Muscle layer of colon (tissue), 2 donors: ENCODE measurements around the gene SMG6.
A peak's percentile ranks its signal among the peaks of the same experiment; 100 is the strongest.

Experiments
- H3K27ac ChIP-seq: one replicate; pipeline ENCODE4 v1.7.0; 2013; ENCODE audit warnings: low read depth, mild to moderate bottlenecking, low read length, moderate library complexity
- H3K27me3 ChIP-seq, 2 donors: one replicate each; pipeline ENCODE4 v1.7.0; 2013; ENCODE audit warnings: low read length in 2 of 2, mild to moderate bottlenecking in 2 of 2; ENCODE audit not compliant: insufficient read depth in 2 of 2, control insufficient read depth in 1 of 2
- H3K36me3 ChIP-seq: one replicate; pipeline ENCODE4 v1.7.0; 2013; ENCODE audit warnings: mild to moderate bottlenecking, low read length; ENCODE audit not compliant: insufficient read depth
- H3K4me1 ChIP-seq: one replicate; pipeline ENCODE4 v1.7.0; 2013; ENCODE audit warnings: mild to moderate bottlenecking, low read length; ENCODE audit not compliant: insufficient read depth
- H3K4me3 ChIP-seq, 2 donors: one replicate each; pipeline ENCODE4 v1.7.0; 2013; ENCODE audit warnings: low read length in 2 of 2, low read depth in 1 of 2, mild to moderate bottlenecking in 1 of 2, moderate library complexity in 1 of 2
- H3K9ac ChIP-seq: one replicate; pipeline ENCODE4 v1.7.0; 2013; ENCODE audit warnings: low read length
- H3K9me3 ChIP-seq: one replicate; pipeline ENCODE4 v1.7.0; 2013; ENCODE audit warnings: mild to moderate bottlenecking, low read length
- donor health status: abdominal sarcoma.
- donor health status: Adenocarcinoma of cecum.

The SMG6 gene

DNA sequence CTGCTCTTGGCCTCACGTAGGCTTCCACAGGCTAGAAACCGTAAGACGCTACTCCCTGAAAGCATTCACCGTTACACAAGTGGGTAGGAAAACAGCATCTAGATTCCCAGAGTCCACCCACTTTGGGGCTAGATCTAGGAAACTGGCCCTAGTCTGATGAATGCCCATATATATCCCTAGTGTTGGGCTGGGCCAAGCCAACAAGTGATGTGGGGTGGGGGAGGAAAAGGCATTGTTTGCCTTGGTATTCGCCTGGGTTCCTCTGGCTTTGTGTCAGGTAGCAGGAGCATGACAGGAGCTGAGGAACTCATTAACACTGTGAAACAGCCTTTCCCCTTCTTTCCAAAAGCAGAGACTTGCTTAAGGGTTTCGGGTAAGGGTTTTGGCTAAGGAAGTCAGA, 112.4 kb downstream of the SMG6 start:
- peaks cover 23% of the 10 kb centered on the region for H3K36me3 ChIP-seq
- no peaks in the 10 kb centered on the region for H3K27me3 ChIP-seq
- H3K4me1 ChIP-seq: peaks cover 17% of the 10 kb centered on the region
- H3K9ac ChIP-seq: no peak overlapping the region
- H3K4me3 ChIP-seq: no peak overlapping the region
- H3K9me3 ChIP-seq: no peaks in the 10 kb centered on the region
- no peak overlapping the region for H3K27ac ChIP-seq

DNA sequence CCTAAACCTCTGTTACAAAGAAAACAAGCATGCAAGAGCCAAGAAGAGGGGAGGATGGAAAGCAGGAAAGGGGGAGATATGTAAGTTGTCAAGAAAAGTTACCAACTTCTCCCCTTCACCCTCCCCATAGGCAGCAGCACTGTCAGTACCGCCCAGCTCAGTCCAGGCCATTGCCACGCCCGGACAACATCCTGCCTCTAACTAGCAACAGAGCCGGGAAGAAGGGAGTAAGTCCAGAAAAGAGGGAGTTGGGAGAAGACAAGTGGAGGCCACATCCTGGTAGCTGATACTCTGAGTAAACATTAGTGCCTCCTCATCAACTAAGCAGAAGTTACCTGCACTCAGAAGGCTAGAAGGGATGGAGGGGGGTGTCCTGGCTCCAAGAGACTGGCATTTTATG, 113.6 kb downstream of the SMG6 start:
- Histone ChIP-seq H3K36me3 (peaks cover 31% of the 10 kb centered on the region), H3K4me1 (peaks cover 17% of the 10 kb centered on the region), H3K9ac (no peak overlapping the region), H3K9me3 (no peaks in the 10 kb centered on the region), H3K27me3 (no peaks in the 10 kb centered on the region), H3K27ac (no peak overlapping the region), H3K4me3 (no peak overlapping the region)

DNA sequence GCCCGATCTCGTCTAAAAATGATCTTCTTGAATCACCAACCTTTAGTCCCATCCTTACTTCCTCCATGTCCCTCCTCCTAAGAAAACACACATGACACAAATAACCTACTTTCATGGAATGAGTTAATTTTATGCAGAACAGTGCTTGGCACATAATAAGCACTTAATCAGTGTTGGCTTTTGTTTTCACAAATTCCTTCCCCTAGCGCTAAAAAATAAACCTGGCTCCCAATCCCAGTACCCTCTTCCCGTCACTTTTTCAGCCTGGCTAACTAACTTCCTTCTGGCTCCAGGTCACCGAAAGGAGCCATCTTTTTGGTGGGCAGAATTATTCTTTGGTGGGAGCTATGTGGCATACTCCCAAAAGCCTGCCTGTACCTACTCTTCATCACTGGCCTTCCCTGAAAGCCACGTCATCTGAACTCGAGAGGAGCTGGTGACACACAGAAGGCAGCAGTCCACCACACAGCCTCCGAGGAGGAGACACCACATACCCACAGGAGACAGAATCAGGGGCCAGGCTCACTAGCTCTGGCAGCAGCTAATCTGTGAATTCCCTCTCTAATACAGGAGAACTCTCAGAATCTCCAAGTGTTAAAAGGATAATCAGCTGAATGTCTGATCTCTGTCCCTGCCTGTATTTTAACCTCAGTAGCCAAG, 114.5 kb downstream of the SMG6 start:
- no peaks in the 10 kb centered on the region for H3K9me3 ChIP-seq
- H3K9ac ChIP-seq: no peak overlapping the region
- H3K4me1 ChIP-seq: peaks cover 17% of the 10 kb centered on the region
- H3K27me3 ChIP-seq: no peaks in the 10 kb centered on the region
- no peak overlapping the region for H3K4me3 ChIP-seq
- peaks cover 30% of the 10 kb centered on the region for H3K36me3 ChIP-seq
- no peak overlapping the region for H3K27ac ChIP-seq

DNA sequence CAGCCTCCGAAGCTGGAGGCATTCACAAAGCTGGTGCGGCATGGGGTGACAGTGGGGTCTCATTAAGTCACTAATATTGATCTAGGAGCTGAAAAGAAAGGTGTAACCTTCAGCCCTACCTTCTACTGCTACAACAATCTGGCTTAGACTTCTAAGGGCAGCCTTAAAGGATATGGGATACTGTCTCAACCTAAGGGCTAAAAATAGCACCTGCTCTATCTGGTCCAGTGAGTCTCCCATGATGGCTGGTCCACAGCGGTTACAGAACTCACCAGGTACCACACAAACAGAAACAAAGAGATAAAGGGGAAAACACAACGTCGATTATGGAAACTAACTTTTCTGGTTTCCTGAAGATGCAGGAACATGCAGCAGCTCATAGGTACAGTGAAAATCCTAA, 115.8 kb downstream of the SMG6 start:
- Histone ChIP-seq H3K27ac (no peak overlapping the region), H3K4me1 (peaks cover 28% of the 10 kb centered on the region), H3K9ac (no peak overlapping the region), H3K27me3 (no peaks in the 10 kb centered on the region), H3K36me3 (peaks cover 22% of the 10 kb centered on the region), H3K9me3 (no peaks in the 10 kb centered on the region), H3K4me3 (no peak overlapping the region)

DNA sequence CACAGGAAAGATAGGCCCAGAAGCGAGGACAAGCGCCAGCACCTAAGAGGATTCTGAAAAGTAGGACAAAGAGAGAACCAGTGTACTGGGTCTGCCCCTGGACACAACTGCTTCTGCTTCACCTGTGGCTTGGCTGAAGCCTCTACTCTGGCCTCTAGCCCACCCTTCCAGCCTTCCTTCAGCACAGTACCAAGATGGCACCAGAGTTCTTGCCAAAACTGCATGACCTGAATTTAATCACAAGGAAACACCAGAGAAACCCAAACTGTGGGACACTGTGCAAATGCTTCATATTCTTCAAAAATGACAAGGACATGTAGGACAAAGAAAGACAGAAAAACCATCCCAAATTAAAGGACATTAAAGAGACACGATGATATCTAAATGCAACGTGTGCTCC, 116.6 kb downstream of the SMG6 start:
- Histone ChIP-seq H3K4me1 (peaks cover 28% of the 10 kb centered on the region), H3K27ac (no peak overlapping the region), H3K4me3 (no peak overlapping the region), H3K9me3 (no peaks in the 10 kb centered on the region), H3K9ac (no peak overlapping the region), H3K27me3 (no peaks in the 10 kb centered on the region), H3K36me3 (peaks cover 22% of the 10 kb centered on the region)

DNA sequence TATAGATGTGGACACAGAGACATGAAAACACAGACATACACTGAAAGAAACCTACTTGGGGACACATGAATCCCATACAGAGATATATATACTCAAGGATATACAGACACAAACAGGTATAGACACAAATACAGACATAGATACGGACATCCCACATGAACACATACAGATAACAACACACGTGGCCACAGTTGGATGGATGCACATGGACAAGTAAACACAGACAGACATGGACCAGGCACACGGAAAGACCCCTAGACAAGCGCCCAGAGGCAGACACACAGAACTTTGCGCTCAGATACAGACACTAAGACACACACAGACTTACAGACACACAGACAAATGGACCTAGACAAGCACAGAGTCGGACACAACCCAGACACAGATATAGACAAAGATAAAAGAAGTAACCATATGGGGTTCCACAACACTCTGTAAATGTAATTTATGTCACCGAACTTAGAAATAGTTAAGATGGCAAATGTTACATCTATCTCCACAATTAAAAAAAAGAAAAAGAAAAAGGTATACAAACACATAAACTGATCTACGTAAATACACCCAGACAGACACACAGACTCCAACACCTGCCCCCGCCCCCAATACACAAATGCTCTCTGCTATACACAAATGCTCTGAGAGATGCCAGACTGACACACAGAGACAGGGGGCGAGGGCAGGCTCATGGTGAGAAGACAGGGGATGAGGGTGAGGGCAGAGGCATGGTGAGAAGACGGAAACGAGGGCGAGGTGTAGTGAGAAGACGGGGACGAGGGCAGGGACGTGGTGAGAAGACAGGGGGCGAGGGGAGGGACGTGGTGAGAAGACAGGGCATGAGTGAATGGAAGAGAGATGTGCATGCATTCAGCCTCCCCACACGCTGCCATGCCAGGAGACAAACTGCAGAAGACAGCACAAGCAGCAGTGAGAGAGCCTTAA, 118.3 kb downstream of the SMG6 start:
- Histone ChIP-seq H3K4me1 (peaks cover 38% of the 10 kb centered on the region), H3K27ac (no peak overlapping the region), H3K36me3 (peaks cover 22% of the 10 kb centered on the region), H3K9ac (no peak overlapping the region), H3K4me3 (no peak overlapping the region), H3K9me3 (no peaks in the 10 kb centered on the region), H3K27me3 (no peaks in the 10 kb centered on the region)

DNA sequence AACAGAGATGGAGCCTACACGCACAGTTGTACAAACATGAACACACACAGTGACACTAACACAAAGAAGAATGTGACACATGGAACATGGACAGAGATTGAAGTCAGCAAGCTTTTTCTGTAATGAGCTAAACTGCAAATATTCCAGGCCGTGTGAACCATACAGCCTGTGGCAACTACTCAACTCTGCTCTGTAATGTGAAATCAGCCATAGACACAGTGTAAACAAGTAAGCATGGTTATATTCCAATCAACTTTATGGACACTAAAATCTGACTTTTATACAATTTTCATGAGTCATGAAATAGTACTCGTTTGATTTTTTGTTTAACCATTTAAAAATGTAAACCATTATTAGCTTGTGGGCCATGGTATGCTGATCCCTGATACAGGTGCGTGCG, 120.2 kb downstream of the SMG6 start:
- H3K27me3 ChIP-seq: no peaks in the 10 kb centered on the region
- no peaks in the 10 kb centered on the region for H3K9me3 ChIP-seq
- H3K4me1 ChIP-seq: peaks cover 54% of the 10 kb centered on the region
- H3K36me3 ChIP-seq: peaks cover 20% of the 10 kb centered on the region
- H3K27ac ChIP-seq: no peak overlapping the region
- H3K9ac ChIP-seq: no peak overlapping the region
- H3K4me3 ChIP-seq: no peak overlapping the region

DNA sequence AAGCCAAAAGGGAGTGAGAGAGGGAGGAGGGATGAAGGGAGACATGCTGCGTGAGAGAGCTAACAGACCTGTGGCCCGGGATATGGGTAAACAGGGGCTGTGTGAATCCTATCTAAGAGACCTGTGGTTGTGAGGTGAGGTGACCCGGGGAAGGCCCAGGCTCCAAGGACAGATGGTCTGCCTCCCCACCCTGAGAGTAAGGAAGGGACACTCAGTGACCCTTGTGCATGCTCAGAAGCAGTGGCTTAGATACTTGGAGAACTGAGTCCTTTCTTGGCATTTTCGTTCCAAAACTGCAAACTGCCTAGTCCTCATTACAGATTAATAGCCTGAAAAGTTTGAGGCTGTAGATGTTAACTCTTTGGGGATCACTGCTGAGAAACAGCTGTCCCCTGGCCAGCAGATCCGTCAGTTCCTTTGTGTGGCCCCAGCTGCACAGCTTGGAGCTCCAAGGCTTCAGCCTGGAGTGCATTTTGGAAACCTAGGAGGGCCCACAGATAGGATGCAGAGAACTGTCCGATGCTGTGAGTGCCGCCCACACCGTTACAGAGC, 121.6 kb downstream of the SMG6 start:
- Histone ChIP-seq H3K9me3 (no peaks in the 10 kb centered on the region), H3K27me3 (no peaks in the 10 kb centered on the region), H3K9ac (peak overlapping the region; percentile 47), H3K27ac (peak overlapping the region; percentile 95), H3K36me3 (peaks cover 18% of the 10 kb centered on the region), H3K4me3 (peak overlapping the region in 1 of 2 donors; percentile 12), H3K4me1 (peaks cover 68% of the 10 kb centered on the region)

DNA sequence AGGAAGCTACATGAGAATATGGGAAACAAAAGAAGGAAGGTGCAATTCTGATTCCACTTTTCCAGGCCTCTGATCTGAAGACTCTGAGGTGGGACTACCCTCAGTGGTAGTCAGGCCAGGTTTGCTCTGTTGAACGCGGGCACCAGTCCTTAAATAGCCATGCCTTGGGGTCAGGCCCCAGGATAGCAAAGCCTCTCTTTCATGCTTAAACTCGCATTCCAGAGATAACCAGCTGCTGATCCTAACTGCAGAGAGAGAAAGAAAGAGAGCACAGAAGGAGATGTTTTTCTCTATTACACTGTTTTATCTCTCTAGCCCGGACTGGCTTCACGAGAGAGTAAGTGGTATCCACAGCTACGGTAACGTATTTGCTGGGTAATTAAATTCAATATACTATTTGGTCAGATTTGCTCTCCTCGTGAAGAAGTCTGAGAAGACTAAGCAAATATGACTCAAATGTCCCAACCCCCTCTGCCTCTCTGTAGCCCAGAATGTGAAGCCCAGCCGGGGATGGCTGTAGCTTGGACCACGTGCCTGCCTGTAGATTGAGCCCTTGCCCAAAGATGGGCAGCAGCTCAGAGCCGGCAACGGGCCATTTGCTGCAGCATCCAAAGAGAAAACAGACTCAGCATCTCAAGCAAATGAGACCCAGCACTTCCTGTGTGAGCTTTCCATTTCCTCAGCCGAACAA, 122.2 kb downstream of the SMG6 start:
- peak overlapping the region in 1 of 2 donors; percentile 12 for H3K4me3 ChIP-seq
- H3K9me3 ChIP-seq: no peaks in the 10 kb centered on the region
- H3K27ac ChIP-seq: peak overlapping the region; percentile 95
- no peaks in the 10 kb centered on the region for H3K27me3 ChIP-seq
- peak overlapping the region; percentile 41 for H3K9ac ChIP-seq
- H3K36me3 ChIP-seq: peaks cover 14% of the 10 kb centered on the region
- H3K4me1 ChIP-seq: peaks cover 74% of the 10 kb centered on the region

DNA sequence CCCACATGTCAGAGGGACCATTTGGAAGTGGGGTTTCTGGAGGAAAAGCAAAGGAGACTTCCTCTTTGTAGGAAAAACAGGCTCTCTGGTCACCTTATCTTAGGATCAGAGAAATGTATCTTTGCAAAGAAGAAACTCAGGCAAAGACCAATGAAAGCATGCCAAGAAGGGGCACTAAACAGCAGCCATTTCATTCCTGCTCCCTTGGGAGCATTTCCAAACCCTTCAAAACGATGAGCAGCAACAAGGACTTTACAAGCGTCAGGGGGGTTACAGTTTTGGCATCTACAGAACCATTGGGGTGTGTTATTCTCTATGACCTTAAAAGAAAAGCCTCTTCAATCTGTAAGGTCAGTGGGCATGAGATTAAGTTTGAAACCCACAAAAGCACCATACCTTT, 122.8 kb downstream of the SMG6 start:
- peaks cover 8% of the 10 kb centered on the region for H3K36me3 ChIP-seq
- H3K4me1 ChIP-seq: peaks cover 80% of the 10 kb centered on the region
- no peaks in the 10 kb centered on the region for H3K27me3 ChIP-seq
- H3K9me3 ChIP-seq: no peaks in the 10 kb centered on the region
- H3K9ac ChIP-seq: peak overlapping the region; percentile 41
- H3K4me3 ChIP-seq: peak overlapping the region in 1 of 2 donors; percentile 12
- peak overlapping the region; percentile 95 for H3K27ac ChIP-seq
